GM21526 (cell line): ENCODE data around the gene GFPT1.

ENCODE experiments used
- ATAC-seq: cut with Tn5 transposase; IDR thresholded peaks from one replicate; pipeline ENCODE4 v1.9.1; 2021; ENCODE audit warnings: moderate library complexity; ENCODE audit not compliant: unreplicated experiment, low FRiP score

GFPT1 gene

GRCh38 chr2:69333352-69333751, 53.7 kb downstream of the GFPT1 start:
- no peak for ATAC-seq

DNA sequence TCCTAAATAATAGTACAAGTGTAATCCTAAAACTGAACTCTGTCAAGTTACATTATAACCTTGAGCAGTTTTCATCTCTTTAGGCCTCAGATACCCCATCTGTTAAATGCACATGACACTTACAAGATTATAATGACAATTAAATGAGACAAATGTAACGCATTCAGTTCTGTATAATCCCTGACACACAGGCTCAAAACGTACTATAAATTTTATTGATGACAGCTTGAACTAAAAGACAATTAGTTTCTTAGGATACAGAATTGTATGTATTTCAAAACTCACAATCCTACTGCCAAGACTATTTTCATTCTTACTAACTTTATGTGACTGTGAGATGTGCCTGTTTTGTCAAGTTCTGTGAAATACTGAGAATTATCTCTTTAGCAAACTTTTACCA, 56.2 kb downstream of the GFPT1 start:
- ATAC-seq: no peak

DNA sequence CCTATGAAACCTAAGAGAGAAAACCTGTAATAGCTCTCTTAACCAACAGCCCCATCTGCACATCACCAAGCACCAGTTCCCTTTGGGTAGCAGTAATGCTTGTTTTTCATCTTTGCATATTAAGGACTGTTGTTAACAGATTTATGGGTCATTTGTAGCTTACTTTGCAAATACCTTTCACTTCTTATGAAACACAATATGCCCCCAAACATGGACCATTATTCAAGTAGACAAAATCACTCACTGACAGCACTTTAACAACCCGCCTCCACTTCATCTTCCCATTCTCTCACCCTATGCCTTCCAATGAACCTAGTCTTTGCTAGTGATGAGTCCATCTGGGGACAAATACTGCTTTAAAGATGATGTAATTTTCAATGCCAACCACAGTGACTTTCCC, 64.4 kb downstream of the GFPT1 start:
- no peak for ATAC-seq

DNA sequence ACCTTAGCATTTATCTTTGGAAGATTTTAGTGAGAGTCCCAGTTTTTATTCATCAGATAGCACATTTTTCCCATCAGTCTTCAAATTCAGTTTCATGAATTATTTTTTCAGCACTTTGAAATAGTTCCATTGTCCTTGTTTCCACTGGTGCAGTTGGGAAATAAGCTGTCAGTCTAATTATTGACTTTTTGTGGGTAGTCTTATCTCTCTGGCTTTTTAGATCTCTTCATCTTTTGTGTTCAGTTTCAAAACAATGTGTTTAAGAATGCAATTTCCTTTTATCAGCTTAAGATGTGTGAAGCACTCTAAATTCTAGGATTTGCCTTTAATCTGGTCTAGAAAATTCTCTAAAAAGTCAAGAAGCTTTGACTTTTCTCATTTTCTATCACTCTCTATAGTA, 70.5 kb downstream of the GFPT1 start:
- no peak for ATAC-seq

DNA sequence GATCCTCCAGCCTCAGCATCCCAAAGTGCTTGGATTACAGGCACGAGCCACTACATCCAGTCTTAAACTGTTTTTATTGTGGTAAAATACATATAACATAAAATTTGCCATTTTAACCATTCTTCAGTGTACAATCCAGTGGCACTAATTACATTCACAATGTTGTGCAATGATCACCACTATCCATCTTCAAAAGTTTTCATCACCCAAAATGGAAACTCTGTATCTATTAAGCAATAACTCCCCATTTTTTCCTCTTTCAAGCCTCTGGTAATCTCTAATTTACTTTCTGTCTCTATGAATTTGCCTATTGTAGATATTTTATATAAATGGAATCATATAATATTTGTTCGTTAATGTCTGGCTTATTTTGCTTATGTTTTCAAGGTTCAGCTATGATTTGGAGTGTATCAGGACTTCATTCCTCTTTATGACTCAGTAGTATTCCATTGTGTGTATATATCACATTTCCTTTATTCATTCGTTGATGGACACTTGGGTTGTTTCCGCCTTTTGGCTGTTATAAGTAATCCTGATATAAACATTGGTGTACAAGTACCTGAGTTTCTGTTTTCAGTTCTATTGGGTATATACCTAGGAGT, 71.8 kb downstream of the GFPT1 start:
- ATAC-seq: no peak

DNA sequence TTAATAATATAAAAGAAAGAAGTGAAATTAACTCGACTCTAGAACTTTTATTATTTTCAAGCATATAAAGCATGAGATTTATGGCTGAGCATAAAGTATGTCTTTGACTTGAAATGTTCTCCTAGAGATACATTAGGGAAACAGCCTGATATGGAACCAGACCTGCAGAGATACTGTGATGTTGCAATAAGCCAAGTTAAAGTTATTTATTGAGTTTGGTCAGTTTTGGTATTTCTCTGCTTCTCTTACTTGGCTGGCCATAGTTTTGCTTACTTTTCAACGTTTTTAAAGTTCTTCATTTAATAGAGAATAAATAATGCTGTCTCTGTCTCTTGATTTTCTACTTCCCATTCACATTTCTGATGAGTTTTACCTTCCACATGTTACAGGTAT, 76.0 kb downstream of the GFPT1 start:
- no peak for ATAC-seq

DNA sequence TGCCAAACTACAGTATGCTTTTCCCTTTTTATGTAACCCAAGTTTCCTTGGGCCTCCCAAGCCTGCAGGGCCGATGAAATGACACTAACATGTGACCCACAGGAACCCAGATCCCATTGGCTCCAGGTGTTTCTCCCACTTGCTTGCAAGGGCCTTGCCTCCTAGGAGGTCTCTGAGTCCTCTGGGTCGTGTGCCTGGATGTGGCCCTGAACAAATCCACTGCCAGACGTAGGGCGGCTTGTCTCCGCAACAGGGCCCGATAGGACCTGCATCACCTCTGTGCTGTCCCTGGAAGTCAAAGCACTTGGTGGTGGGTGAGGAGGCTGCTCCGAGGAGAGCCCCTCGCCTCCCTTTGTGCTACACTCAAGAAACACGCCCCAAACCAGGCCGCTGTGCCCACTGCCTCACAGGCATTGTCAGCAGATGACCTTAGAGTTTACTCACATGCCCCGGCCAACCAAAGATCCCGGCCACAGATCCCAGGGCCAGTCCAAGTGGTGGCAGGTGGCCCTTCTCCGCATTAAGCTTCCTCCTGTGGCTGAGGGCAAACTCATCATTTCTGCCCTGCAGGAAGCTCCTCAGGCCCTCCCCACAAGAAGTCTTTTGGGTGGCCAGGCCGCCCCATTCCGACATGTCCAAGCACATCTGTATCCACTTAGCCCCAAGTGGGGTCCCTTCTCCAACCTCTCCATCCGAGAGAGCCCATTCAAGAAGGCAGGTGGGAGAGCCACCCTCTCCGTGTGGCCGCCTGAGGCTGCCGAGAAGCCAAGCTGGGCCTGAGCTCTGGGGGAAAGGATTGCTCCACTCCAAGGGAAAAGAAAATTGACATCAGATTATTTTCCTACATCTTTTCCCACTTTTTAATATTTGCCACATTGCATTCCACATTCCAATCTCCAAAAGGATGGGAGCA, 76.7 kb downstream of the GFPT1 start:
- ATAC-seq: no peak

- no peak for ATAC-seq
Measured at GRCh38 chr2:69309351-69310110, 77.5 kb downstream of the GFPT1 start.

GRCh38 chr2:69308338-69308737, 78.7 kb downstream of the GFPT1 start:
- no peak for ATAC-seq

DNA sequence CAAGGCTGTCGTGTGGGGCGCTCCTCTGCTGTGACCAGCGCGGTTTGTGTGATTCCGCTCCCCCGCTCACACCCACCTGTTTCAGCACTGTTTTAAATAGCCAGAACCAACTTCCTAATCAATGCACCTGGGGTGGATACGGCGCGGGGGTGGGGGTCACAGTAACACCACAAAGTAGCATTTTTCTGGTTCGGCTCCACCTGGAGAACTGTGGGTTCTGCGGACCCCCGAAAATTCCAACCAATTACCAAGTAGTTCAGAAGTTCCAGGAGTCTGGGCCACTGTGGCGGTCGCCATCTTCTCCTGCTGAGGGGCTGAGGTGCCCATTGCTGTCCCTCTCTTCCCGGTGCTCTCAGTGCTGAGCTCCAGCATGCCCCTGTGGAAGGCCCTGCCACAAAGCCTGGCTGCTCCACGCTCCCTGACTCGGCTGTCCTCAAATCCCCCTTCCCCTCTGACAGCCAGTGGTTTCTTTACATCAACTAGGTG, 79.4 kb downstream of the GFPT1 start:
- no peak for ATAC-seq

GRCh38 chr2:69306822-69307578, 80.0 kb downstream of the GFPT1 start:
- peak; percentile 85 for ATAC-seq

DNA sequence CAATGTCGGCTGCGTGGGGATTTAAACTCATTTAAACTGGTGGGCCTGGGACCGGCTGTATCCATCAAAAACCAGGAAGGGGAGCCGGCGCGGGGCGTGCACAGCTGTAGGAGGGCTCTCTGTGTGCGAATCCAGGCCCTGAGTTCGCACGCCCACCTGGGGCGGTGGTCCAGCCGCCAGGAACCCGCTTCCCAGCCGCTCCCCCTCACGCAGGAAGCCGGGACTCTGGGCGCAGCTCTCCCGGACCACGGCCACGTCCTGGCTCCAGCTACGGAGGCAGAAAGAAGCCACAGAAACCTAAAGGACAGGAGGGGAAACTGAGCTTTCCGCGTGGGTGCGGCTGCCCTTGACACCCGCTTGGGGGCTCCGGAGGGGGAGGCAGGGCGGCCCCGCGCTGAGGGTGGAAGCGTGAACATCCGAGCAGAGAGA, 80.6 kb downstream of the GFPT1 start:
- ATAC-seq: no peak

- ATAC-seq: no peak
Measured at GRCh38 chr2:69305712-69306392, 81.2 kb downstream of the GFPT1 start.

DNA sequence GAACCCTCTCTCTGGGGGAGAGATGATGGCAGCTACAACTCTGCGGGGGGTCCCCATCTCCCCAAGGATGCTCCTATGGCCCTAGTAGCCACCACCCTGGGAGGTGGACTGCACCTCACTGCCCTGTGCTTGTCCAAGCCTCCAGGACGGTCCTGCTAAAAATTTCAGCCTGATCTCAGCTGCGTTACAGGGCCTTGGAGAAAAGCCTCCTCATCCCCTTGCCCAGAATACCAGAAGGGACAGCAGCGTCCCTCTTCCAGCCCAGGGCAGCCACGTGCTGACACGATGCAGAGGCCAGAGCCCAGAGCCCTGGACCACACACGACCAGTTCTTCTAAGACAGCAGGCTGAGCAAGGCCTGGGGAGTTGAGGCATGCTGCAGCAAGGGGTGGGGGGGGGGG, 81.9 kb downstream of the GFPT1 start:
- no peak for ATAC-seq

DNA sequence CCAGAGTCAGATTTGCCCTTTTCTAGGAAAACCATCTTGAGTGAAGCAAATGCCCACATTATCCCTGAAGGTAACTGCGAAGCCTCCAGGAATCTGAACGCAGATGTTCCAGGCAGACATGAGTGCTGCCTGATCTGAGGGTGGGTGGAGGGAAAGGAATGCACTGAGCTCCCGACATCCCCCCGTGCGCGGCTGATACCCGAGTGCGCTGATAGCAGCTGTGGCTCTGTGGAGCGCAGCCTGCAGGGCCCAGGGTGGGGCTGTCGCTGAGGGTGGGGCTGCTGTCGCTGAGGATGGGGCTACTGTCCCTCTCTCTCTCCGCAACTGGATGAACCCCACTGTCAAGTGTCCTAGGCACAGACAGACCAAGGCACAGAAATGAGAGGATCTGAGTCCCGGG, 82.4 kb downstream of the GFPT1 start:
- ATAC-seq: no peak

DNA sequence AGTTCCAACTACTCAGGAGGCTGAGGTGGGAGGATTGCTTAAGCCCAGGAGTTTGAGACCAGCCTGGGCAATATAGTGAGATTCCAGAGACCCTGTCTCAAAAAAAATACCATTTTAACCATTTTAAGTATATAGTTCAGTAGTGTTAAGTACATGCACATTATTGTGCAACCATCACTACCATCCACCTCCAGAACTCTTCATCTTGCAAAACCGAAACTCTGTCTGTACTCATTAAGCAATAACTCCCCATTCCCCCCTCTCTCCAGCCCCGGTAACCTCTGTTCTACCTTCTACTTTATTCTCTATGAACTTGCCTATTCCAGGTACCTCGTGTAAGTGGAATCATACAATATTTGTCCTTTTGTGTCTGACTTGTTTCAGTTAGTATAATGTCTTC, 86.4 kb downstream of the GFPT1 start:
- ATAC-seq: no peak

GRCh38 chr2:69299772-69300516, 87.1 kb downstream of the GFPT1 start:
- no peak for ATAC-seq

GRCh38 chr2:69298862-69299261, 88.2 kb downstream of the GFPT1 start:
- ATAC-seq: no peak

- ATAC-seq: no peak
Measured at GRCh38 chr2:69298261-69298660, 88.8 kb downstream of the GFPT1 start.
